Mucosa of gallbladder (tissue), 1 donor: Measurements from ENCODE around the gene NAP1L4. TPM values are rescaled to one million over a fixed set of nuclear protein-coding genes. Genes with fewer than 3 reads are reported as not detected.

ENCODE experiments used
- DNase-seq: peaks from one replicate; pipeline ENCODE4 v3.0.0-alpha.2; 2020; ENCODE audit warnings: low spot score
- total RNA-seq: library from RNA; stranded (reverse); gene quantifications from one replicate; pipeline ENCODE4 v1.2.1, GENCODE V29; 2021
- donor health status: DM: no; HTN: no; CAD: no.

The NAP1L4 gene
- total RNA-seq, 1 donor from 2014 or later = 135 TPM

GRCh38 chr11:2994336-2994730 lies 2.2 kb upstream of the NAP1L4 start:
- no peak for DNase-seq

GRCh38 chr11:2992997-2993325 lies 832 bp upstream of the NAP1L4 start:
- no peak for DNase-seq

GRCh38 chr11:2991452-2992233 lies 486 bp downstream of the NAP1L4 start:
- DNase-seq = peak; percentile 23

GRCh38 chr11:2990617-2991451 lies 1.3 kb downstream of the NAP1L4 start:
- no peak for DNase-seq

- DNase-seq = no peak
These were observed 2.6 kb downstream of the NAP1L4 start for GRCh38 chr11:2989551-2989950.

GRCh38 chr11:2989006-2989405 lies 3.1 kb downstream of the NAP1L4 start:
- DNase-seq = no peak

GRCh38 chr11:2987881-2988861 lies 4.0 kb downstream of the NAP1L4 start:
- DNase-seq = no peak

GRCh38 chr11:2983908-2984307 lies 8.2 kb downstream of the NAP1L4 start:
- DNase-seq = no peak

- no peak for DNase-seq
These were observed 9.9 kb downstream of the NAP1L4 start for GRCh38 chr11:2982214-2982613.

- no peak for DNase-seq
These were observed 11.0 kb downstream of the NAP1L4 start for GRCh38 chr11:2981130-2981529.

- DNase-seq = no peak
These were observed 11.8 kb downstream of the NAP1L4 start for GRCh38 chr11:2980168-2980840.

GRCh38 chr11:2977113-2977512 lies 15.0 kb downstream of the NAP1L4 start:
- DNase-seq = no peak

- DNase-seq = no peak
These were observed 15.7 kb downstream of the NAP1L4 start for GRCh38 chr11:2976294-2977063.

GRCh38 chr11:2975594-2975993 lies 16.5 kb downstream of the NAP1L4 start:
- no peak for DNase-seq

GRCh38 chr11:2974272-2974671 lies 17.9 kb downstream of the NAP1L4 start:
- no peak for DNase-seq

GRCh38 chr11:2968341-2968900 lies 23.7 kb downstream of the NAP1L4 start:
- no peak for DNase-seq

GRCh38 chr11:2964782-2965181 lies 27.3 kb downstream of the NAP1L4 start:
- DNase-seq = no peak

GRCh38 chr11:2963761-2964160 lies 28.4 kb downstream of the NAP1L4 start:
- DNase-seq = no peak

- DNase-seq = no peak
These were observed 28.9 kb downstream of the NAP1L4 start for GRCh38 chr11:2963112-2963754.

- DNase-seq = no peak
These were observed 31.0 kb downstream of the NAP1L4 start for GRCh38 chr11:2961080-2961479.
